ENCODE data around the gene TNFRSF14.

DNA sequence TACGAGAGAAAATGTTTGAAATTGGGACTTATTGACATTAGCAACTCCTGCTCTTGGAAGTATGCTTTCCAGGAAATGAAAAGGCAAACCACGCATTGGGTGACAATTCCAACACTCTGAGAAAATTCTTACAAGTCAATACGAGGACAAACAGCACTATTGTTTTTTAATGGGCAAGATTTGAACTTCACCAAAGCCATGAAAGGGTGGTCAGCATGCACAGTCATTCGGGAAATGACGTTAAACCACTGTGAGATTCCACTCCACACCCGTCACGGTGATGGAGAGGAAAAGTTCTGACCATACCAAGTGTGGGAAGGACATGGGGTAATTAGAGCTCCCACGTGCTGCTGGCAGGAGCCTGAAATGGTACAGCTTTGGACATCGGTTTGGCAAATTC lies 18.2 kb downstream of the TNFRSF14 start:
- TF ChIP-seq, protein P1, sequence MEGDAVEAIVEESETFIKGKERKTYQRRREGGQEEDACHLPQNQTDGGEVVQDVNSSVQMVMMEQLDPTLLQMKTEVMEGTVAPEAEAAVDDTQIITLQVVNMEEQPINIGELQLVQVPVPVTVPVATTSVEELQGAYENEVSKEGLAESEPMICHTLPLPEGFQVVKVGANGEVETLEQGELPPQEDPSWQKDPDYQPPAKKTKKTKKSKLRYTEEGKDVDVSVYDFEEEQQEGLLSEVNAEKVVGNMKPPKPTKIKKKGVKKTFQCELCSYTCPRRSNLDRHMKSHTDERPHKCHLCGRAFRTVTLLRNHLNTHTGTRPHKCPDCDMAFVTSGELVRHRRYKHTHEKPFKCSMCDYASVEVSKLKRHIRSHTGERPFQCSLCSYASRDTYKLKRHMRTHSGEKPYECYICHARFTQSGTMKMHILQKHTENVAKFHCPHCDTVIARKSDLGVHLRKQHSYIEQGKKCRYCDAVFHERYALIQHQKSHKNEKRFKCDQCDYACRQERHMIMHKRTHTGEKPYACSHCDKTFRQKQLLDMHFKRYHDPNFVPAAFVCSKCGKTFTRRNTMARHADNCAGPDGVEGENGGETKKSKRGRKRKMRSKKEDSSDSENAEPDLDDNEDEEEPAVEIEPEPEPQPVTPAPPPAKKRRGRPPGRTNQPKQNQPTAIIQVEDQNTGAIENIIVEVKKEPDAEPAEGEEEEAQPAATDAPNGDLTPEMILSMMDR (IDR thresholded peaks at IDR 0.05): no peak
- TF ChIP-seq POLR2A (IDR thresholded peaks at IDR 0.05): no peak

Measured in body of pancreas (tissue), 4 donors.